ENCODE measurements around the gene C12orf56.

C12orf56 gene

GRCh38 chr12:64270411-64270810 is 120.1 kb downstream of the C12orf56 start:
- H3K4me2 ChIP-seq (ENCODE audit: low read length) = no peak overlapping the region
- no peaks in the 10 kb centered on the region for H3K79me1 ChIP-seq (ENCODE audit: low read length)
- H2AK5ac ChIP-seq (ENCODE audit: low read length) = no peak overlapping the region
- H3K4ac ChIP-seq (ENCODE audit: low read depth, low read length) = no peak overlapping the region
- no peaks in the 10 kb centered on the region for H3K36me3 ChIP-seq (ENCODE audit: control insufficient read depth in 1 of 2, insufficient read depth in 2 of 2, low read length in 2 of 2)
- H3K79me2 ChIP-seq (ENCODE audit: control insufficient read depth, insufficient read depth, low read length, poor library complexity) = no peaks in the 10 kb centered on the region
- no peaks in the 10 kb centered on the region for H3K4me1 ChIP-seq (ENCODE audit: control insufficient read depth in 1 of 2, insufficient read depth in 2 of 2, low read length in 2 of 2)
- H4K12ac ChIP-seq (ENCODE audit: low read depth, low read length) = no peak overlapping the region
- H3K9me3 ChIP-seq (ENCODE audit: insufficient read depth, low read depth, low read length) = no peaks in the 10 kb centered on the region
- H3K4me3 ChIP-seq (ENCODE audit: low read depth, low read length) = no peak overlapping the region
- H2BK120ac ChIP-seq (ENCODE audit: insufficient read depth, low read length, poor library complexity) = no peak overlapping the region
- no CpG with 5 or more reads among the region's 1 CpG for WGBS (ENCODE audit: extremely low coverage, insufficient coverage, insufficient read length)
- H2AFZ ChIP-seq (ENCODE audit: insufficient read depth, low read length, poor library complexity) = no peak overlapping the region
- H3K14ac ChIP-seq (ENCODE audit: low read length) = no peak overlapping the region
- H3K23ac ChIP-seq (ENCODE audit: low read length) = no peak overlapping the region
- H3K9ac ChIP-seq (ENCODE audit: low read length) = no peak overlapping the region
- H4K8ac ChIP-seq (ENCODE audit: low read depth, low read length) = no peak overlapping the region
- no peak overlapping the region for H2BK5ac ChIP-seq (ENCODE audit: low read depth, low read length, poor library complexity)
- no peak overlapping the region for H3K27ac ChIP-seq (ENCODE audit: low read depth, low read length)
- H3K18ac ChIP-seq (ENCODE audit: low read length) = no peak overlapping the region
- no peak overlapping the region for H4K91ac ChIP-seq (ENCODE audit: low read depth, low read length)
- DNase-seq = no peak
- no peaks in the 10 kb centered on the region for H3K27me3 ChIP-seq (ENCODE audit: insufficient read depth, low read length)
- H2BK12ac ChIP-seq (ENCODE audit: low read length) = no peak overlapping the region

GRCh38 chr12:64269161-64269560 is 121.4 kb downstream of the C12orf56 start:
- WGBS (ENCODE audit: extremely low coverage, insufficient coverage, insufficient read length) = no CpG with 5 or more reads among the region's 2 CpGs
- DNase-seq = no peak
- H3K79me1 ChIP-seq (ENCODE audit: low read length) = no peaks in the 10 kb centered on the region
- H3K4ac ChIP-seq (ENCODE audit: low read depth, low read length) = no peak overlapping the region
- H3K4me1 ChIP-seq (ENCODE audit: control insufficient read depth in 1 of 2, insufficient read depth in 2 of 2, low read length in 2 of 2) = no peaks in the 10 kb centered on the region
- no peak overlapping the region for H2AK5ac ChIP-seq (ENCODE audit: low read length)
- H3K27me3 ChIP-seq (ENCODE audit: insufficient read depth, low read length) = no peaks in the 10 kb centered on the region
- H3K36me3 ChIP-seq (ENCODE audit: control insufficient read depth in 1 of 2, insufficient read depth in 2 of 2, low read length in 2 of 2) = no peaks in the 10 kb centered on the region
- no peak overlapping the region for H4K91ac ChIP-seq (ENCODE audit: low read depth, low read length)
- H4K8ac ChIP-seq (ENCODE audit: low read depth, low read length) = no peak overlapping the region
- H3K9ac ChIP-seq (ENCODE audit: low read length) = no peak overlapping the region
- H3K4me3 ChIP-seq (ENCODE audit: low read depth, low read length) = no peak overlapping the region
- H3K27ac ChIP-seq (ENCODE audit: low read depth, low read length) = no peak overlapping the region
- no peaks in the 10 kb centered on the region for H3K9me3 ChIP-seq (ENCODE audit: insufficient read depth, low read depth, low read length)
- H3K18ac ChIP-seq (ENCODE audit: low read length) = no peak overlapping the region
- no peak overlapping the region for H2AFZ ChIP-seq (ENCODE audit: insufficient read depth, low read length, poor library complexity)
- no peak overlapping the region for H2BK12ac ChIP-seq (ENCODE audit: low read length)
- H4K12ac ChIP-seq (ENCODE audit: low read depth, low read length) = no peak overlapping the region
- no peak overlapping the region for H3K4me2 ChIP-seq (ENCODE audit: low read length)
- H2BK5ac ChIP-seq (ENCODE audit: low read depth, low read length, poor library complexity) = no peak overlapping the region
- H3K79me2 ChIP-seq (ENCODE audit: control insufficient read depth, insufficient read depth, low read length, poor library complexity) = no peaks in the 10 kb centered on the region
- H2BK120ac ChIP-seq (ENCODE audit: insufficient read depth, low read length, poor library complexity) = no peak overlapping the region
- H3K23ac ChIP-seq (ENCODE audit: low read length) = no peak overlapping the region
- H3K14ac ChIP-seq (ENCODE audit: low read length) = no peak overlapping the region

GRCh38 chr12:64268409-64268808 is 122.1 kb downstream of the C12orf56 start:
- Histone ChIP-seq H3K4me1 (ENCODE audit: control insufficient read depth in 1 of 2, insufficient read depth in 2 of 2, low read length in 2 of 2) (no peaks in the 10 kb centered on the region), H3K4me2 (ENCODE audit: low read length) (no peak overlapping the region), H3K4ac (ENCODE audit: low read depth, low read length) (no peak overlapping the region), H2AFZ (ENCODE audit: insufficient read depth, low read length, poor library complexity) (no peak overlapping the region), H2BK120ac (ENCODE audit: insufficient read depth, low read length, poor library complexity) (no peak overlapping the region), H3K36me3 (ENCODE audit: control insufficient read depth in 1 of 2, insufficient read depth in 2 of 2, low read length in 2 of 2) (no peaks in the 10 kb centered on the region), H2AK5ac (ENCODE audit: low read length) (no peak overlapping the region), H3K27me3 (ENCODE audit: insufficient read depth, low read length) (no peaks in the 10 kb centered on the region), H3K27ac (ENCODE audit: low read depth, low read length) (no peak overlapping the region), H3K79me1 (ENCODE audit: low read length) (no peaks in the 10 kb centered on the region), H3K18ac (ENCODE audit: low read length) (no peak overlapping the region), H4K12ac (ENCODE audit: low read depth, low read length) (no peak overlapping the region), H4K8ac (ENCODE audit: low read depth, low read length) (no peak overlapping the region), H2BK5ac (ENCODE audit: low read depth, low read length, poor library complexity) (no peak overlapping the region), H4K91ac (ENCODE audit: low read depth, low read length) (no peak overlapping the region), H3K9ac (ENCODE audit: low read length) (no peak overlapping the region), H3K79me2 (ENCODE audit: control insufficient read depth, insufficient read depth, low read length, poor library complexity) (no peaks in the 10 kb centered on the region), H2BK12ac (ENCODE audit: low read length) (no peak overlapping the region), H3K14ac (ENCODE audit: low read length) (no peak overlapping the region), H3K4me3 (ENCODE audit: low read depth, low read length) (no peak overlapping the region), H3K9me3 (ENCODE audit: insufficient read depth, low read depth, low read length) (no peaks in the 10 kb centered on the region), H3K23ac (ENCODE audit: low read length) (no peak overlapping the region)
- no peak for DNase-seq
- WGBS (ENCODE audit: extremely low coverage, insufficient coverage, insufficient read length) = no CpG with 5 or more reads among the region's 2 CpGs

- Histone ChIP-seq H2BK12ac (ENCODE audit: low read length) (no peak overlapping the region), H2BK5ac (ENCODE audit: low read depth, low read length, poor library complexity) (no peak overlapping the region), H3K36me3 (ENCODE audit: control insufficient read depth in 1 of 2, insufficient read depth in 2 of 2, low read length in 2 of 2) (no peaks in the 10 kb centered on the region), H3K23ac (ENCODE audit: low read length) (no peak overlapping the region), H4K12ac (ENCODE audit: low read depth, low read length) (no peak overlapping the region), H3K4me2 (ENCODE audit: low read length) (no peak overlapping the region), H3K4me3 (ENCODE audit: low read depth, low read length) (no peak overlapping the region), H3K79me2 (ENCODE audit: control insufficient read depth, insufficient read depth, low read length, poor library complexity) (no peaks in the 10 kb centered on the region), H2AFZ (ENCODE audit: insufficient read depth, low read length, poor library complexity) (no peak overlapping the region), H3K4ac (ENCODE audit: low read depth, low read length) (no peak overlapping the region), H3K27ac (ENCODE audit: low read depth, low read length) (no peak overlapping the region), H2BK120ac (ENCODE audit: insufficient read depth, low read length, poor library complexity) (no peak overlapping the region), H3K9me3 (ENCODE audit: insufficient read depth, low read depth, low read length) (no peaks in the 10 kb centered on the region), H3K27me3 (ENCODE audit: insufficient read depth, low read length) (no peaks in the 10 kb centered on the region), H3K18ac (ENCODE audit: low read length) (no peak overlapping the region), H3K9ac (ENCODE audit: low read length) (no peak overlapping the region), H4K91ac (ENCODE audit: low read depth, low read length) (no peak overlapping the region), H3K4me1 (ENCODE audit: control insufficient read depth in 1 of 2, insufficient read depth in 2 of 2, low read length in 2 of 2) (no peaks in the 10 kb centered on the region), H2AK5ac (ENCODE audit: low read length) (no peak overlapping the region), H4K8ac (ENCODE audit: low read depth, low read length) (no peak overlapping the region), H3K79me1 (ENCODE audit: low read length) (no peaks in the 10 kb centered on the region), H3K14ac (ENCODE audit: low read length) (no peak overlapping the region)
- DNase-seq = no peak
- no CpG with 5 or more reads among the region's 2 CpGs for WGBS (ENCODE audit: extremely low coverage, insufficient coverage, insufficient read length)
These were observed 124.7 kb downstream of the C12orf56 start for GRCh38 chr12:64265839-64266238.
